Left ventricle myocardium inferior (tissue), 1 donor: ENCODE data around the gene SIGLEC8. TPM values are rescaled to one million over a fixed set of nuclear protein-coding genes. Genes with fewer than 3 reads are reported as not detected.
"Not testable (repeated sequence)": the region's sequence is repeated elsewhere in the genome, so short reads cannot be mapped to it uniquely, and the experiment has no call there.

Experiments
- DNase-seq: peaks from one replicate; pipeline ENCODE4 v3.0.0-alpha.2; 2020
- H3K27ac ChIP-seq: fragments of 200-600 bp; replicated peaks from 2 replicates; pipeline ENCODE4 v1.8.0; 2021
- H3K27me3 ChIP-seq: fragments of 200-600 bp; 2 replicates; pipeline ENCODE4 v1.8.0; 2021; ENCODE audit warnings: low read depth
- H3K36me3 ChIP-seq: fragments of 200-600 bp; 2 replicates; pipeline ENCODE4 v1.8.0; 2021
- H3K4me1 ChIP-seq: fragments of 200-600 bp; 2 replicates; pipeline ENCODE4 v1.8.0; 2021
- H3K4me3 ChIP-seq: fragments of 200-600 bp; 2 replicates; pipeline ENCODE4 v1.8.0; 2021; ENCODE audit warnings: mild to moderate bottlenecking, moderate library complexity
- H3K9me3 ChIP-seq: fragments of 200-600 bp; replicated peaks from 2 replicates; pipeline ENCODE4 v1.8.0; 2021
- intact Hi-C: fragments of 100-400 bp; cut with micrococcal nuclease; formaldehyde crosslinking; loops from one replicate; pipeline ENCODE4 v1.11.0; 2022
- total RNA-seq: library from RNA; stranded (reverse); fragmentation: NEBNext Ultra II Directional; extraction: Animal tissue kit (Norgen Biotek cat#: 25700); gene quantifications from one replicate; pipeline ENCODE4 v1.2.1, GENCODE V29; 2021
- TF ChIP-seq, protein P1 (sequence below): fragments of 200-600 bp; IDR thresholded peaks from 2 replicates; pipeline ENCODE4 v1.8.0; 2021; ENCODE audit warnings: antibody characterized with exemption, mild to moderate bottlenecking, borderline replicate concordance
- donor health status: DM: no; HTN: yes; CAD: no; lungs with severe emphysema.

Gene SIGLEC8
- total RNA-seq, 1 donor from 2014 or later: 0.16 TPM

DNA sequence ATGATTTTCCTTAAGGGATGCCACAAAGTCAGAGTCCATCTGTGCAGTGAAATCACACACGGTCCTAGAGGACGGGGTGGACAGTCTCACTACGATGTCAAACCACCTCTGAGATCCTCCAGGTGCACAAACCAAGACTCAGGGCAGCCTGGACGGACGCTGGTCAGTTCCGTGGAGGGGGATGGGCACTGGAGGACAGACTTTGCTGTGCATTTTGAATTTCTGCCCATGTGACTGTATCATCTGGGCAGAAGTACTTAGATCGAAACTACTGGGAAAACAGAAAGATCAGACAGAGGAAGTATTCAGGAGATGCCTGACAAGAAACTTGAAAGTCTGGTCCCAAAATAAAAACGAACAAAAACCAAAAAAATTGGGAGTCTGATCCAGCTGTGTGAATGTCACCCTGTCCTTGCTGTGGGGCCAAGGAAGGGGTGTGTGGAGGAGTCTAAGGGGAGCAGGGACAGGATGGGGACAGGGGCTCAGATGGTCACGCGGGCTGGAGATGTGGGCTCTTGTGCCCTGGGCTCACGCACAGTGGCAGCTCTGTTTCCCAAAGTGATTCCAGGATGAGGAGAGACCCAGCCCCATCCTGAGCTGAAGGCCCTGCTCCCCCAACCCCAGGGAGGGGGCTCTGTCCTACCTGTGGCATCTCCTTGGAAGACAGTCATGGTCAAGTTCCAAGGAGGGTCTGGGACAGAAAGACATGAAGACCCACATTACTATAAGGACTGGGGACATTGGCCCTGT is 1.5 kb downstream of the SIGLEC8 start:
- no peak for DNase-seq
- Histone ChIP-seq H3K9me3 (no peaks in the 10 kb centered on the region), H3K4me3 (no peak overlapping the region), H3K27ac (no peak overlapping the region), H3K27me3 (peaks cover 92% of the 10 kb centered on the region), H3K36me3 (no peaks in the 10 kb centered on the region), H3K4me1 (no peaks in the 10 kb centered on the region)
- intact Hi-C loops: no loop called here
- TF ChIP-seq, protein P1, sequence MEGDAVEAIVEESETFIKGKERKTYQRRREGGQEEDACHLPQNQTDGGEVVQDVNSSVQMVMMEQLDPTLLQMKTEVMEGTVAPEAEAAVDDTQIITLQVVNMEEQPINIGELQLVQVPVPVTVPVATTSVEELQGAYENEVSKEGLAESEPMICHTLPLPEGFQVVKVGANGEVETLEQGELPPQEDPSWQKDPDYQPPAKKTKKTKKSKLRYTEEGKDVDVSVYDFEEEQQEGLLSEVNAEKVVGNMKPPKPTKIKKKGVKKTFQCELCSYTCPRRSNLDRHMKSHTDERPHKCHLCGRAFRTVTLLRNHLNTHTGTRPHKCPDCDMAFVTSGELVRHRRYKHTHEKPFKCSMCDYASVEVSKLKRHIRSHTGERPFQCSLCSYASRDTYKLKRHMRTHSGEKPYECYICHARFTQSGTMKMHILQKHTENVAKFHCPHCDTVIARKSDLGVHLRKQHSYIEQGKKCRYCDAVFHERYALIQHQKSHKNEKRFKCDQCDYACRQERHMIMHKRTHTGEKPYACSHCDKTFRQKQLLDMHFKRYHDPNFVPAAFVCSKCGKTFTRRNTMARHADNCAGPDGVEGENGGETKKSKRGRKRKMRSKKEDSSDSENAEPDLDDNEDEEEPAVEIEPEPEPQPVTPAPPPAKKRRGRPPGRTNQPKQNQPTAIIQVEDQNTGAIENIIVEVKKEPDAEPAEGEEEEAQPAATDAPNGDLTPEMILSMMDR: no peak

DNA sequence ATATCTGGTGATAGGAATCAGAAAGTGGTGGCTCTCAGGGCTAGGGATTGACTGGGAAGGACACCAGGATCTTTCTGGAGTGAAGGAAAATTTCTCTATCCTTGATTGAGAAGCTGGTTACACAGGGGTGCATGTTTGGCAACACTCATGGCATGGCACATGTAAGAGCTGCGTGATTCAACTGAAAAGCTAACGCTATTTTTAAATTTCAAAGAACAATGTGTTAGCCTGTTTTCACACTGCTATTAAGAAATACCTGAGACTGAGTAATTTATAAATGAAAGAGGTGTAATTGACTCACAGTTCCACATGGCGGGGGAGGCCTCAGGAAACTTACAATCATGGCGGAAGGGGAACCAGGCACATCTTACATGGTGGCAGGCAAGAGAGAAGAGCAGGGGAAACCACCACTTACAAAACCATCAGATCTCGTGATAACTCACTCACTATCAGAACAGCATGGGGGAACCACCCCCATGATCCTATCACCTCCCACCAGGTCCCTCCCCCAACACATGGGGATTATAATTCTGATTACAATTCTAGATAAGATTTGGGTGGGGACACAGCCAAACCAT is 7.4 kb downstream of the SIGLEC8 start:
- H3K4me1 ChIP-seq: no peaks in the 10 kb centered on the region
- DNase-seq: no peak
- H3K36me3 ChIP-seq: no peaks in the 10 kb centered on the region
- peaks cover 84% of the 10 kb centered on the region for H3K27me3 ChIP-seq
- TF ChIP-seq, protein P1: no peak
- no peak overlapping the region for H3K4me3 ChIP-seq
- no peak overlapping the region for H3K27ac ChIP-seq
- intact Hi-C loops: no loop called here
- H3K9me3 ChIP-seq: no peaks in the 10 kb centered on the region

- H3K27me3 ChIP-seq: peaks cover 70% of the 10 kb centered on the region
- no peaks in the 10 kb centered on the region for H3K9me3 ChIP-seq
- no peak overlapping the region for H3K4me3 ChIP-seq
- TF ChIP-seq, protein P1: no peak
- H3K27ac ChIP-seq: no peak overlapping the region
- intact Hi-C loops: no loop called here
- H3K36me3 ChIP-seq: no peaks in the 10 kb centered on the region
- no peak for DNase-seq
- no peaks in the 10 kb centered on the region for H3K4me1 ChIP-seq
These were observed 9.7 kb downstream of the SIGLEC8 start for GRCh38 chr19:51448411-51449016.

GRCh38 chr19:51448011-51448410 is 10.2 kb downstream of the SIGLEC8 start:
- no peaks in the 10 kb centered on the region for H3K36me3 ChIP-seq
- intact Hi-C loops: no loop called here
- H3K4me3 ChIP-seq: no peak overlapping the region
- TF ChIP-seq, protein P1: no peak
- peaks cover 70% of the 10 kb centered on the region for H3K27me3 ChIP-seq
- no peak for DNase-seq
- no peaks in the 10 kb centered on the region for H3K9me3 ChIP-seq
- no peaks in the 10 kb centered on the region for H3K4me1 ChIP-seq
- no peak overlapping the region for H3K27ac ChIP-seq

DNA sequence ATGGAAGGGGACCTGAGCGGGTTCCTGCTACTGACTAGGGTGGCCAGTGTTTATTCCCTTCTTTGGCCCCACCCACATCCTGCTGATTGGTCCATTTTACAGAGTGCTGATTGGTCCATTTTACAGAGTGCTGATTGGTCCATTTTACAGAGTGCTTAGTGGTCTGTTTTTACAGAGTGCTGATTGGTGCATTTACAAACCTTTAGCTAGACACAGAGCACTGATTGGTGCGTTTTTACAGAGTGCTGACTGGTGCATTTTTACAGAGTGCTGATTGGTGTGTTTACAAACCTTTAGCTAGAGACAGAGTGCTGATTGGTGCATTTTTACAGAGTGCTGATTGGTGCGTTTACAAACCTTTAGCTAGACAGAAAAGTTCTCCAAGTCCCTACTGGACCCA is 10.7 kb downstream of the SIGLEC8 start:
- H3K4me1 ChIP-seq, H3K36me3 ChIP-seq, H3K4me3 ChIP-seq, intact Hi-C loops, H3K9me3 ChIP-seq, H3K27ac ChIP-seq, DNase-seq: not testable (repeated sequence)
- H3K27me3 ChIP-seq: peaks cover 70% of the 10 kb centered on the region
